Coronary artery (tissue), 2 donors: ENCODE measurements around the gene KMT2E.
A peak's percentile ranks its signal among the peaks of the same experiment; 100 is the strongest.

ENCODE experiments used
- DNase-seq: peaks from one replicate; pipeline ENCODE4 v3.0.0-alpha.2; 2017; ENCODE audit warnings: low spot score
- H3K27ac ChIP-seq, 2 donors: fragments of 200-600 bp; sonication (generic); one replicate each; pipeline ENCODE4 v1.5.1; 2016 to 2019
- H3K4me3 ChIP-seq: fragments of 200-600 bp; sonication (generic); 2 replicates; pipeline ENCODE4 v1.5.1; 2016; ENCODE audit warnings: mild to moderate bottlenecking, moderate library complexity
- CTCF ChIP-seq: fragments of 200-600 bp; sonication (generic); IDR thresholded peaks from one replicate; pipeline ENCODE4 v1.5.1; 2019; ENCODE audit warnings: antibody characterized with exemption

Gene KMT2E

GRCh38 chr7:104978460-104978859 lies 35.5 kb upstream of the KMT2E start:
- peak overlapping the region; percentile 22 to 80 for H3K27ac ChIP-seq
- H3K4me3 ChIP-seq: no peak overlapping the region
- TF ChIP-seq CTCF: no peak
- DNase-seq: no peak

GRCh38 chr7:104979167-104979841 lies 34.7 kb upstream of the KMT2E start:
- Histone ChIP-seq H3K4me3 (no peak overlapping the region), H3K27ac (peak overlapping the region; percentile 22 to 80)
- TF ChIP-seq CTCF: no peak
- no peak for DNase-seq

GRCh38 chr7:104980440-104980839 lies 33.6 kb upstream of the KMT2E start:
- DNase-seq: no peak
- Histone ChIP-seq H3K4me3 (no peak overlapping the region), H3K27ac (peak overlapping the region in 1 of 2 donors; percentile 80)
- no peak for TF ChIP-seq CTCF

GRCh38 chr7:104980841-104981671 lies 32.9 kb upstream of the KMT2E start:
- no peak for DNase-seq
- H3K4me3 ChIP-seq: no peak overlapping the region
- TF ChIP-seq CTCF: peak; percentile 63
- H3K27ac ChIP-seq: peak overlapping the region in 1 of 2 donors; percentile 28

- no peak for TF ChIP-seq CTCF
- Histone ChIP-seq H3K27ac (peak overlapping the region in 1 of 2 donors; percentile 96), H3K4me3 (no peak overlapping the region)
- no peak for DNase-seq
Measured at GRCh38 chr7:104981672-104982037, 32.4 kb upstream of the KMT2E start.

- TF ChIP-seq CTCF: no peak
- H3K4me3 ChIP-seq: peak overlapping the region; percentile 81
Measured at GRCh38 chr7:104982308-104983075, 31.5 kb upstream of the KMT2E start.

More at GRCh38 chr7:104982308-104983075, 31.5 kb upstream of the KMT2E start:
- peak overlapping the region; percentile 96 to 99 for H3K27ac ChIP-seq
- DNase-seq: no peak
